GM23338 (cell line): ENCODE results near the gene TRUB1. TPM values are rescaled to one million over a fixed set of nuclear protein-coding genes. Genes with fewer than 3 reads are reported as not detected.

Experiments
- ATAC-seq: fragments of 200-7000 bp; cut with Tn5 transposase; 3 replicates; pipeline ENCODE4 v1.9.1; 2020
- DNase-seq: peaks from one replicate; pipeline ENCODE4 v3.0.0-alpha.2; 2015; ENCODE audit warnings: low spot score
- H2AFZ ChIP-seq: fragments of 200-600 bp; sonication (generic); 2 replicates; pipeline ENCODE4 v1.8.0; 2016; ENCODE audit warnings: antibody characterized with exemption, mild to moderate bottlenecking, moderate library complexity
- H3F3A ChIP-seq: fragments of 200-600 bp; sonication (generic); replicated peaks from 2 replicates; pipeline ENCODE4 v1.8.0; 2017; ENCODE audit warnings: antibody characterized with exemption, mixed run types, low read depth
- H3K27ac ChIP-seq: fragments of 200-600 bp; sonication (generic); 2 replicates; pipeline ENCODE4 v1.6.1; 2016; ENCODE audit warnings: low read depth
- H3K27me3 ChIP-seq: fragments of 200-600 bp; sonication (generic); 2 replicates; pipeline ENCODE4 v1.8.0; 2016; ENCODE audit warnings: mild to moderate bottlenecking, mixed run types, moderate library complexity; ENCODE audit not compliant: insufficient read depth
- H3K36me3 ChIP-seq: fragments of 200-600 bp; sonication (generic); 2 replicates; pipeline ENCODE4 v1.8.0; 2016; ENCODE audit warnings: mild to moderate bottlenecking; ENCODE audit not compliant: insufficient read depth
- H3K4me1 ChIP-seq: fragments of 200-600 bp; sonication (generic); 2 replicates; pipeline ENCODE4 v1.8.0; 2016; ENCODE audit warnings: mild to moderate bottlenecking, moderate library complexity; ENCODE audit not compliant: insufficient read depth
- H3K4me2 ChIP-seq: fragments of 200-600 bp; sonication (generic); 2 replicates; pipeline ENCODE4 v1.7.1; 2017; ENCODE audit warnings: mixed run types
- H3K4me3 ChIP-seq: fragments of 200-600 bp; sonication (generic); 2 replicates; pipeline ENCODE4 v1.6.1; 2016; ENCODE audit warnings: mixed run types
- H3K79me2 ChIP-seq: fragments of 200-600 bp; sonication (generic); replicated peaks from 2 replicates; pipeline ENCODE4 v1.8.0; 2017; ENCODE audit warnings: mild to moderate bottlenecking; ENCODE audit not compliant: insufficient read depth
- H3K9me2 ChIP-seq: fragments of 200-600 bp; sonication (generic); 2 replicates; pipeline ENCODE4 v1.8.0; 2017; ENCODE audit not compliant: insufficient read depth
- H4K20me1 ChIP-seq: fragments of 200-600 bp; sonication (generic); replicated peaks from 2 replicates; pipeline ENCODE4 v1.8.0; 2017; ENCODE audit warnings: mild to moderate bottlenecking; ENCODE audit not compliant: insufficient read depth
- H3K27ac Mint-ChIP-seq: 2 replicates; pipeline ENCODE4 v1.8.0; 2020; ENCODE audit warnings: inconsistent platforms, mild to moderate bottlenecking, moderate library complexity, mixed read lengths
- H3K27me3 Mint-ChIP-seq: 3 replicates; pipeline ENCODE4 v1.8.0; 2022; ENCODE audit warnings: low read depth, mild to moderate bottlenecking, moderate library complexity, mixed read lengths, inconsistent platforms; ENCODE audit not compliant: insufficient read depth, poor library complexity
- H3K36me3 Mint-ChIP-seq: 3 replicates; pipeline ENCODE4 v1.8.0; 2021; ENCODE audit warnings: low read depth, mild to moderate bottlenecking, inconsistent platforms, moderate library complexity, mixed read lengths
- H3K4me1 Mint-ChIP-seq: 3 replicates; pipeline ENCODE4 v1.8.0; 2020; ENCODE audit warnings: mild to moderate bottlenecking, inconsistent platforms, mixed read lengths
- H3K4me3 Mint-ChIP-seq: 3 replicates; pipeline ENCODE4 v1.8.0; 2021; ENCODE audit warnings: moderate library complexity, mild to moderate bottlenecking, inconsistent platforms, mixed read lengths
- H3K9me3 Mint-ChIP-seq: 3 replicates; pipeline ENCODE4 v1.8.0; 2020; ENCODE audit warnings: moderate library complexity, mild to moderate bottlenecking, inconsistent platforms, mixed read lengths
- CREB1 ChIP-seq: fragments of 250-450 bp; sonication (Bioruptor Pico); IDR thresholded peaks from 2 replicates; pipeline ENCODE4 v1.5.0; 2020; ENCODE audit warnings: low read depth, mild to moderate bottlenecking, moderate library complexity
- ETS1 ChIP-seq: IDR thresholded peaks from 2 replicates; pipeline ENCODE4 v1.6.1; 2016; ENCODE audit warnings: antibody characterized with exemption
- EZH2 ChIP-seq: fragments of 200-600 bp; sonication (generic); IDR thresholded peaks from one replicate; pipeline ENCODE4 v1.8.0; 2017; ENCODE audit warnings: antibody characterized with exemption, mild to moderate bottlenecking, low read depth; ENCODE audit not compliant: unreplicated experiment
- EZH2phosphoT487 ChIP-seq: fragments of 200-600 bp; sonication (generic); IDR thresholded peaks from one replicate; pipeline ENCODE4 v1.8.1; 2018; ENCODE audit warnings: antibody characterized with exemption; ENCODE audit not compliant: unreplicated experiment
- JUNB ChIP-seq: IDR thresholded peaks from one replicate; pipeline ENCODE4 v1.6.1; 2016; ENCODE audit warnings: antibody characterized with exemption; ENCODE audit not compliant: unreplicated experiment
- NANOG ChIP-seq: IDR thresholded peaks from 2 replicates; pipeline ENCODE4 v1.6.1; 2016; ENCODE audit warnings: antibody characterized with exemption, borderline replicate concordance
- POLR2AphosphoS5 ChIP-seq: IDR thresholded peaks from 2 replicates; pipeline ENCODE4 v1.6.1; 2016; ENCODE audit warnings: antibody characterized with exemption, low read depth
- STAT1 ChIP-seq: IDR thresholded peaks from one replicate; pipeline ENCODE4 v1.6.1; 2016; ENCODE audit warnings: antibody characterized with exemption; ENCODE audit not compliant: unreplicated experiment
- ZNF114 ChIP-seq: fragments of 250-450 bp; sonication (Bioruptor Pico); IDR thresholded peaks from 2 replicates; pipeline ENCODE4 v1.5.0; 2020; ENCODE audit warnings: mild to moderate bottlenecking, moderate library complexity
- ZNF331 ChIP-seq: fragments of 250-450 bp; sonication (Bioruptor Pico); IDR thresholded peaks from 2 replicates; pipeline ENCODE4 v1.5.0; 2020; ENCODE audit warnings: low read depth, mild to moderate bottlenecking, moderate library complexity
- ZNF462 ChIP-seq: fragments of 250-450 bp; sonication (Bioruptor Pico); IDR thresholded peaks from 2 replicates; pipeline ENCODE4 v1.5.0; 2020; ENCODE audit warnings: mild to moderate bottlenecking, moderate library complexity
- polyA plus RNA-seq: library from polyadenylated mRNA; unstranded; fragments of >200 nt; fragmentation: Nextera tagmentation; extraction: Ambion mirVana; gene quantifications from 2 replicates; pipeline ENCODE4 v1.2.1, GENCODE V29; 2016
- total RNA-seq: library from RNA; depleted of rRNA; stranded (reverse); fragments of >200 nt; shearing (Covaris generic); gene quantifications from 2 replicates; pipeline ENCODE4 v1.2.3, GENCODE V29; 2014
- TF ChIP-seq, protein P1 (sequence below): IDR thresholded peaks from one replicate; pipeline ENCODE4 v1.6.1; 2018; ENCODE audit warnings: antibody characterized with exemption; ENCODE audit not compliant: unreplicated experiment
- TF ChIP-seq, protein P2 (sequence below), 2 experiments: fragments of 200-600 bp in 1 of 2; sonication (generic) in 1 of 2; conservative IDR thresholded peaks; 2 replicates each; pipeline versions ENCODE4 v1.5.1 to v1.6.1; 2016 to 2017; ENCODE audit warnings: antibody characterized with exemption in 2 of 2, low read depth in 2 of 2, mild to moderate bottlenecking in 2 of 2, moderate library complexity in 1 of 2

TRUB1 gene
- total and polyA plus RNA-seq, 2 experiments from 2014 or later, result 15.5 to 34.5 TPM

DNA sequence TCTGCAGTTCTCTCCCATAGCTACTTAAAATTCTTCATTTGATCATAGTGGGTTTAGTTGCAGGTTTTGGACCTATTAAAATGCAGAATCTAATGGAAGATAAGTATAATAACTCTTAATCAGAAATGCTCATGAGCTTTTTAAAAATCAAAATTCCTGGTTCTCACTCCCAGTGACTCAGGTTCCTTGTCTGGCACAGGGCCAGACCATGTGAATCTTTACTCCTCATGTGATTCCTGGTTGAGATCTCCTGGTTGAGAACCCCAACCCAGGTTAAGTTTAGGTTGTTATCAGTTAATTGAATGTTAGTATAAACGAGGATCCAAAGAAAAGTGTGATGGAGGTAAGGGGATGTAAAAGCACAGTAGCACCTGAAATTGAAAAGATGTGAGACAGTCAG lies 17.5 kb upstream of the TRUB1 start:
- DNase-seq (no peak), ATAC-seq (no peak)
- no peaks in the 10 kb centered on the region for H3K27me3 ChIP-seq
- no peak overlapping the region for H2AFZ ChIP-seq
- peaks cover 17% of the 10 kb centered on the region for H3K4me1 ChIP-seq
- no peaks in the 10 kb centered on the region for H3K9me2 ChIP-seq
- H3F3A ChIP-seq, result no peaks in the 10 kb centered on the region
- Mint-ChIP-seq H3K4me3 (no peak overlapping the region), H3K27me3 (no peaks in the 10 kb centered on the region), H3K27ac (no peak overlapping the region), H3K4me1 (peaks cover 23% of the 10 kb centered on the region), H3K9me3 (peaks cover 5% of the 10 kb centered on the region; the same call in 2 of the 3 replicates), H3K36me3 (peaks cover 13% of the 10 kb centered on the region; the same call in 2 of the 3 replicates)
- no peaks in the 10 kb centered on the region for H4K20me1 ChIP-seq
- TF ChIP-seq POLR2AphosphoS5, result no peak
- TF ChIP-seq STAT1, result no peak
- TF ChIP-seq CREB1 (CRISPR knock-in tag), result no peak
- TF ChIP-seq EZH2phosphoT487, result no peak
- TF ChIP-seq, protein P1, sequence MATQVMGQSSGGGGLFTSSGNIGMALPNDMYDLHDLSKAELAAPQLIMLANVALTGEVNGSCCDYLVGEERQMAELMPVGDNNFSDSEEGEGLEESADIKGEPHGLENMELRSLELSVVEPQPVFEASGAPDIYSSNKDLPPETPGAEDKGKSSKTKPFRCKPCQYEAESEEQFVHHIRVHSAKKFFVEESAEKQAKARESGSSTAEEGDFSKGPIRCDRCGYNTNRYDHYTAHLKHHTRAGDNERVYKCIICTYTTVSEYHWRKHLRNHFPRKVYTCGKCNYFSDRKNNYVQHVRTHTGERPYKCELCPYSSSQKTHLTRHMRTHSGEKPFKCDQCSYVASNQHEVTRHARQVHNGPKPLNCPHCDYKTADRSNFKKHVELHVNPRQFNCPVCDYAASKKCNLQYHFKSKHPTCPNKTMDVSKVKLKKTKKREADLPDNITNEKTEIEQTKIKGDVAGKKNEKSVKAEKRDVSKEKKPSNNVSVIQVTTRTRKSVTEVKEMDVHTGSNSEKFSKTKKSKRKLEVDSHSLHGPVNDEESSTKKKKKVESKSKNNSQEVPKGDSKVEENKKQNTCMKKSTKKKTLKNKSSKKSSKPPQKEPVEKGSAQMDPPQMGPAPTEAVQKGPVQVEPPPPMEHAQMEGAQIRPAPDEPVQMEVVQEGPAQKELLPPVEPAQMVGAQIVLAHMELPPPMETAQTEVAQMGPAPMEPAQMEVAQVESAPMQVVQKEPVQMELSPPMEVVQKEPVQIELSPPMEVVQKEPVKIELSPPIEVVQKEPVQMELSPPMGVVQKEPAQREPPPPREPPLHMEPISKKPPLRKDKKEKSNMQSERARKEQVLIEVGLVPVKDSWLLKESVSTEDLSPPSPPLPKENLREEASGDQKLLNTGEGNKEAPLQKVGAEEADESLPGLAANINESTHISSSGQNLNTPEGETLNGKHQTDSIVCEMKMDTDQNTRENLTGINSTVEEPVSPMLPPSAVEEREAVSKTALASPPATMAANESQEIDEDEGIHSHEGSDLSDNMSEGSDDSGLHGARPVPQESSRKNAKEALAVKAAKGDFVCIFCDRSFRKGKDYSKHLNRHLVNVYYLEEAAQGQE, result no peak
- TF ChIP-seq ETS1, result no peak
- no peak for TF ChIP-seq ZNF331
- TF ChIP-seq NANOG, result no peak
- no peak for TF ChIP-seq JUNB
- TF ChIP-seq ZNF114 (CRISPR knock-in tag), result no peak
- TF ChIP-seq, protein P2, sequence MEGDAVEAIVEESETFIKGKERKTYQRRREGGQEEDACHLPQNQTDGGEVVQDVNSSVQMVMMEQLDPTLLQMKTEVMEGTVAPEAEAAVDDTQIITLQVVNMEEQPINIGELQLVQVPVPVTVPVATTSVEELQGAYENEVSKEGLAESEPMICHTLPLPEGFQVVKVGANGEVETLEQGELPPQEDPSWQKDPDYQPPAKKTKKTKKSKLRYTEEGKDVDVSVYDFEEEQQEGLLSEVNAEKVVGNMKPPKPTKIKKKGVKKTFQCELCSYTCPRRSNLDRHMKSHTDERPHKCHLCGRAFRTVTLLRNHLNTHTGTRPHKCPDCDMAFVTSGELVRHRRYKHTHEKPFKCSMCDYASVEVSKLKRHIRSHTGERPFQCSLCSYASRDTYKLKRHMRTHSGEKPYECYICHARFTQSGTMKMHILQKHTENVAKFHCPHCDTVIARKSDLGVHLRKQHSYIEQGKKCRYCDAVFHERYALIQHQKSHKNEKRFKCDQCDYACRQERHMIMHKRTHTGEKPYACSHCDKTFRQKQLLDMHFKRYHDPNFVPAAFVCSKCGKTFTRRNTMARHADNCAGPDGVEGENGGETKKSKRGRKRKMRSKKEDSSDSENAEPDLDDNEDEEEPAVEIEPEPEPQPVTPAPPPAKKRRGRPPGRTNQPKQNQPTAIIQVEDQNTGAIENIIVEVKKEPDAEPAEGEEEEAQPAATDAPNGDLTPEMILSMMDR (conservative IDR thresholded peaks at IDR 0.05; ENCODE audit: low read depth in 2 of 2), result no peak
- no peak for TF ChIP-seq EZH2
- TF ChIP-seq ZNF462 (CRISPR knock-in tag), result no peak
- H3K79me2 ChIP-seq, result no peaks in the 10 kb centered on the region
- no peak overlapping the region for H3K4me3 ChIP-seq
- H3K4me2 ChIP-seq, result no peak overlapping the region
- H3K36me3 ChIP-seq, result no peaks in the 10 kb centered on the region
- no peak overlapping the region for H3K27ac ChIP-seq
